Ascending aorta (tissue), 2 donors: Measurements from ENCODE around the gene SAV1. TPM values are rescaled to one million over a fixed set of nuclear protein-coding genes. Genes with fewer than 3 reads are reported as not detected.

Experiments
- DNase-seq, 2 donors: peaks; one replicate each; pipeline ENCODE4 v3.0.0-alpha.2; 2019; ENCODE audit warnings: low spot score in 2 of 2
- H3K27ac ChIP-seq, 2 donors: fragments of 200-600 bp; sonication (generic); one replicate each; pipeline ENCODE4 v1.5.1; 2016 to 2017; ENCODE audit warnings: mild to moderate bottlenecking in 1 of 2
- H3K27me3 ChIP-seq: fragments of 200-600 bp; sonication (generic); one replicate; pipeline ENCODE4 v1.5.1; 2017
- H3K36me3 ChIP-seq, 2 donors: fragments of 200-600 bp; sonication (generic); one replicate each; pipeline ENCODE4 v1.5.1; 2016
- H3K4me1 ChIP-seq, 2 donors: fragments of 200-600 bp; sonication (generic); one replicate each; pipeline ENCODE4 v1.5.1; 2016 to 2017; ENCODE audit warnings: mild to moderate bottlenecking in 1 of 2
- H3K4me3 ChIP-seq, 2 donors: fragments of 200-600 bp; sonication (generic); one replicate each; pipeline ENCODE4 v1.5.1; 2016 to 2017; ENCODE audit warnings: mild to moderate bottlenecking in 1 of 2
- H3K9me3 ChIP-seq, 2 donors: fragments of 200-600 bp; sonication (generic); one replicate each; pipeline ENCODE4 v1.5.1; 2016
- CTCF ChIP-seq, 3 experiments: fragments of 200-600 bp in 2 of 3; fragments of 450-650 bp in 1 of 3; sonication (generic) in 2 of 3; IDR thresholded peaks; one replicate each; pipeline ENCODE4 v1.5.1; 2016 to 2019; ENCODE audit warnings: antibody characterized with exemption in 3 of 3, mild to moderate bottlenecking in 1 of 3, moderate library complexity in 1 of 3
- intact Hi-C: fragments of 100-400 bp; cut with DNase I; formaldehyde crosslinking; loops from one replicate; pipeline ENCODE4 v1.15.1; 2023
- total RNA-seq: library from RNA; depleted of rRNA; stranded (reverse); fragments of >200 nt; gene quantifications from one replicate; pipeline ENCODE4 v1.1.0, GENCODE V29; 2016

Gene SAV1
- total RNA-seq, 1 donor from 2014 or later, result 61.7 TPM

GRCh38 chr14:50600849-50601248 lies 67.3 kb downstream of the SAV1 start:
- Histone ChIP-seq H3K4me1 (no peaks in the 10 kb centered on the region), H3K4me3 (no peak overlapping the region), H3K9me3 (no peaks in the 10 kb centered on the region), H3K36me3 (peaks cover 0 to 5% of the 10 kb centered on the region in 2 donors), H3K27ac (no peak overlapping the region), H3K27me3 (no peaks in the 10 kb centered on the region)
- no peak for DNase-seq
- no peak for TF ChIP-seq CTCF (IDR thresholded peaks at IDR 0.05)
- intact Hi-C loops, result loop anchor here (1.0 to 10.0 kb wide), 2 partner anchors 113 to 264 kb away; no protein-coding TSS in a partner anchor

GRCh38 chr14:50599700-50600444 lies 68.2 kb downstream of the SAV1 start:
- intact Hi-C loops, result loop anchor here (1.0 to 10.0 kb wide), 3 partner anchors 114 to 265 kb away; no protein-coding TSS in a partner anchor
- H3K4me3 ChIP-seq, result no peak overlapping the region
- no peaks in the 10 kb centered on the region for H3K4me1 ChIP-seq
- H3K9me3 ChIP-seq, result no peaks in the 10 kb centered on the region
- H3K27ac ChIP-seq, result no peak overlapping the region
- DNase-seq, result no peak
- TF ChIP-seq CTCF (IDR thresholded peaks at IDR 0.05), result peak in 2 of 3 experiments; percentile 55 to 63
- H3K27me3 ChIP-seq, result no peaks in the 10 kb centered on the region
- peaks cover 0 to 5% of the 10 kb centered on the region in 2 donors for H3K36me3 ChIP-seq

- H3K27ac ChIP-seq, result no peak overlapping the region
- peaks cover 7% of the 10 kb centered on the region in 2 donors for H3K36me3 ChIP-seq
- H3K4me3 ChIP-seq, result no peak overlapping the region
- no peaks in the 10 kb centered on the region for H3K27me3 ChIP-seq
- no peak for TF ChIP-seq CTCF (IDR thresholded peaks at IDR 0.05)
- intact Hi-C loops, result loop anchor here (1.0 kb wide), 1 partner anchor 180 kb away; no protein-coding TSS in a partner anchor
- no peaks in the 10 kb centered on the region for H3K9me3 ChIP-seq
- DNase-seq, result no peak
- H3K4me1 ChIP-seq, result no peaks in the 10 kb centered on the region
Measured at GRCh38 chr14:50598765-50599164, 69.3 kb downstream of the SAV1 start.

- H3K36me3 ChIP-seq, result peaks cover 7% of the 10 kb centered on the region in 2 donors
- no peaks in the 10 kb centered on the region for H3K27me3 ChIP-seq
- H3K4me3 ChIP-seq, result no peak overlapping the region
- no peak for TF ChIP-seq CTCF (IDR thresholded peaks at IDR 0.05)
- no peaks in the 10 kb centered on the region for H3K4me1 ChIP-seq
- DNase-seq, result no peak
- H3K27ac ChIP-seq, result no peak overlapping the region
- no peaks in the 10 kb centered on the region for H3K9me3 ChIP-seq
- intact Hi-C loops, result no loop called here
Measured at GRCh38 chr14:50594577-50595316, 73.4 kb downstream of the SAV1 start.

- H3K36me3 ChIP-seq, result peaks cover 2 to 11% of the 10 kb centered on the region in 2 donors
- H3K4me1 ChIP-seq, result no peaks in the 10 kb centered on the region
- no peak overlapping the region for H3K27ac ChIP-seq
- intact Hi-C loops, result no loop called here
- H3K9me3 ChIP-seq, result no peaks in the 10 kb centered on the region
- no peak for TF ChIP-seq CTCF (IDR thresholded peaks at IDR 0.05)
- H3K4me3 ChIP-seq, result no peak overlapping the region
- no peak for DNase-seq
- no peaks in the 10 kb centered on the region for H3K27me3 ChIP-seq
Measured at GRCh38 chr14:50590464-50590863, 77.6 kb downstream of the SAV1 start.

Other genes with a start within 250 kb of the SAV1 start
- gene MAP4K5, start 135.7 kb downstream of the SAV1 start, total RNA-seq, result 249 TPM
- 1.2 TPM for gene ATL1, start 108.2 kb downstream of the SAV1 start, total RNA-seq
- 25.2 TPM for gene NIN, start 162.9 kb upstream of the SAV1 start, total RNA-seq
- gene ABHD12B, start 203.7 kb upstream of the SAV1 start, total RNA-seq, result not detected